Measurements from ENCODE around the gene PSIP1.

DNA sequence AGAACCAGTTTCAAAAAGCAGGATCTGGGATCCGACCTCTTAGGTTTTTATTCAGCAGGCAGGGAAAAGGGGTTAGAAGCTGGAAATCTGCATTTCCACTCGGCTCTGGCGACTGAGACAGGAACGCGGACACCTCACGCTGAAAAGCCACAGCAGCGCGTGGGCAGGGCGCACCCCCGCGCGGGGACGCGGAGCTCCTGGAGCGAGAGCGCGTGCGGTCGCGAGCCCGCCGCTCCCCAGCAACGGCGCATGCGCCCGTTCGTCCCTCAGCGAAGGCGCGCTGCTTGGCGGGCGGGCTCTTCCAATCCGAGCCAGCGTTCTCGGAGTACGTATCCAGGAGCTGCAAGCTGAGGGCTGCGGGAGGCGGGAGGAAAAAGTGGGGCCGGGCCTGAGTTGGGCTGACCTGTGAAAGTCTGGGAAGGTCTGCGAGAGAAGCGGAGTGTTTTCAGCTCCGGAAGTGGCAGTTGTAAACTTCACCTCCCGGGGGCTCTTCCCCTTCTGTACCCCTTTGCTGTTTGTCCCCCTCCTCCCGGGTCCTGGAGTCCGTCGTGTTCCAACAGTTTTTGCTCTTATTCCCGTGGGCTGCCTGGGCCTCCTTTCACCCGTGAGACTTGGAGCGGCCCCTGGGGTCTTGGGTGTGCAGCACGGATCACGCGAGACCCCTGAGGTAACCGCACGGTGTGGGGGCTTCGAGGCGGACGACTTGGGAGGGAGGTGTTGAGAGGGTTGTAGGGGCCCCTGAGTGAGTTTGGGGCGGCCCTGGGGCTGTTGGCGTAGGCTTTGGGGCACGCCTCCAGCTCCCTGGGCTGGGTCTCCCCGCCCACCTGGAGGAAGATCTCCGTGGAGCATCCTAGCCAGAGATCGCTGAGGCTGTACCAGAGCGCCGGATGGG is 42.1 kb upstream of the PSIP1 start, which contains the start of gene CCDC171:
- TF ChIP-seq, protein P1, sequence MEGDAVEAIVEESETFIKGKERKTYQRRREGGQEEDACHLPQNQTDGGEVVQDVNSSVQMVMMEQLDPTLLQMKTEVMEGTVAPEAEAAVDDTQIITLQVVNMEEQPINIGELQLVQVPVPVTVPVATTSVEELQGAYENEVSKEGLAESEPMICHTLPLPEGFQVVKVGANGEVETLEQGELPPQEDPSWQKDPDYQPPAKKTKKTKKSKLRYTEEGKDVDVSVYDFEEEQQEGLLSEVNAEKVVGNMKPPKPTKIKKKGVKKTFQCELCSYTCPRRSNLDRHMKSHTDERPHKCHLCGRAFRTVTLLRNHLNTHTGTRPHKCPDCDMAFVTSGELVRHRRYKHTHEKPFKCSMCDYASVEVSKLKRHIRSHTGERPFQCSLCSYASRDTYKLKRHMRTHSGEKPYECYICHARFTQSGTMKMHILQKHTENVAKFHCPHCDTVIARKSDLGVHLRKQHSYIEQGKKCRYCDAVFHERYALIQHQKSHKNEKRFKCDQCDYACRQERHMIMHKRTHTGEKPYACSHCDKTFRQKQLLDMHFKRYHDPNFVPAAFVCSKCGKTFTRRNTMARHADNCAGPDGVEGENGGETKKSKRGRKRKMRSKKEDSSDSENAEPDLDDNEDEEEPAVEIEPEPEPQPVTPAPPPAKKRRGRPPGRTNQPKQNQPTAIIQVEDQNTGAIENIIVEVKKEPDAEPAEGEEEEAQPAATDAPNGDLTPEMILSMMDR (IDR thresholded peaks at IDR 0.05), result peak; percentile 6
- no peak for TF ChIP-seq EZH2 (IDR thresholded peaks at IDR 0.05)
